Measurements from ENCODE around the gene KCND3. TPM values are rescaled to one million over a fixed set of nuclear protein-coding genes. Genes with fewer than 3 reads are reported as not detected.

Gene KCND3
- 10 to 100 TPM in 1 of 2 donors, 1 to 10 TPM in 1; 1.0 to 27.1 TPM for total RNA-seq
- polyA plus RNA-seq: 1 to 10 TPM; 4.5 to 7.6 TPM

DNA sequence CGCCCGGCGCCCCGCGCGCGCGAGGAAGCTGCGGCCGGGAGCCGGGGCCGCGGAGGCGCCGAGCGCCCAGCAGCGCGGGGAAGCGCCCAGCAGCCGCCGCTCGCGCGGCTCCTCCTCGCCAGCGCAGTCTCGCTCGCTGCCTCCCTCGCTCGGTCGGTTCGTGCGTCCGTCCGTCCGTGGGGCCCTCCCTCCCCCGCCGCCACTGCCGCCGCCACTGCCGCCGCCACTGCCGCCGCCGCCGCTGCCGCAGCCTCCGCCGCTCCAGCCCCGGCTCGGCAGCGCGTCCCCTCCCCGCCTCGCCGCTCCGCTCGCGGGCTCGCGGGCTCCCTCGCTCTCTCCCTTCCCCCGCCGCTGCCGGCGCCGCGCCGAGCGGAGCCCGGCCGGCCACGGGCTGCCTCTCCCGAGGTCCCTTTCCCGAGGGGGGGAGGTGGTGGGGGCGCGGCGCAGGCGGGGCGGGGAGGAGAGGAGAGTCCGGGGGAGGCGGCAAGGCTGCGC is at the start of gene KCND3:
TSS of gene KCND3 (minus strand) at position 138 of the 495 bp plus-strand sequence.
- under 1% methylated on average over 82 of the region's 83 CpGs for WGBS
- Histone ChIP-seq H3K4me3 (ENCODE audit: low read depth in 1 of 3, low read length in 3 of 3) (peak within 1 kb of the TSS; percentile 63 to 82 (median 77)), H3K36me3 (ENCODE audit: control insufficient read depth in 4 of 4, insufficient read depth in 3 of 4, low read depth in 1 of 4, low read length in 3 of 4) (no peaks in the 10 kb centered on the region), H3K27me3 (ENCODE audit: control insufficient read depth in 4 of 4, insufficient read depth in 4 of 4, low read length in 3 of 4) (no peaks in the 10 kb centered on the region), H3K27ac (ENCODE audit: low read depth in 1 of 2, low read length in 2 of 2) (peak within 1 kb of the TSS; percentile 76 to 88), H3K4me1 (ENCODE audit: control insufficient read depth in 4 of 4, insufficient read depth in 4 of 4, low read length in 3 of 4) (peaks cover 13 to 55% (median 34%) of the 10 kb centered on the region in 4 donors), H3K9ac (ENCODE audit: low read depth in 1 of 2, low read length in 2 of 2) (peak within 1 kb of the TSS; percentile 50 to 68), H3K9me3 (ENCODE audit: control insufficient read depth in 4 of 4, low read length in 3 of 4) (no peaks in the 10 kb centered on the region)
- no peak for DNase-seq (ENCODE audit: low spot score)
- TF ChIP-seq RXRA (IDR thresholded peaks at IDR 0.05): no peak
- TF ChIP-seq NR2F2 (IDR thresholded peaks at IDR 0.05): no peak
- TF ChIP-seq FOXA1 (IDR thresholded peaks at IDR 0.05): no peak
- TF ChIP-seq, protein P1, sequence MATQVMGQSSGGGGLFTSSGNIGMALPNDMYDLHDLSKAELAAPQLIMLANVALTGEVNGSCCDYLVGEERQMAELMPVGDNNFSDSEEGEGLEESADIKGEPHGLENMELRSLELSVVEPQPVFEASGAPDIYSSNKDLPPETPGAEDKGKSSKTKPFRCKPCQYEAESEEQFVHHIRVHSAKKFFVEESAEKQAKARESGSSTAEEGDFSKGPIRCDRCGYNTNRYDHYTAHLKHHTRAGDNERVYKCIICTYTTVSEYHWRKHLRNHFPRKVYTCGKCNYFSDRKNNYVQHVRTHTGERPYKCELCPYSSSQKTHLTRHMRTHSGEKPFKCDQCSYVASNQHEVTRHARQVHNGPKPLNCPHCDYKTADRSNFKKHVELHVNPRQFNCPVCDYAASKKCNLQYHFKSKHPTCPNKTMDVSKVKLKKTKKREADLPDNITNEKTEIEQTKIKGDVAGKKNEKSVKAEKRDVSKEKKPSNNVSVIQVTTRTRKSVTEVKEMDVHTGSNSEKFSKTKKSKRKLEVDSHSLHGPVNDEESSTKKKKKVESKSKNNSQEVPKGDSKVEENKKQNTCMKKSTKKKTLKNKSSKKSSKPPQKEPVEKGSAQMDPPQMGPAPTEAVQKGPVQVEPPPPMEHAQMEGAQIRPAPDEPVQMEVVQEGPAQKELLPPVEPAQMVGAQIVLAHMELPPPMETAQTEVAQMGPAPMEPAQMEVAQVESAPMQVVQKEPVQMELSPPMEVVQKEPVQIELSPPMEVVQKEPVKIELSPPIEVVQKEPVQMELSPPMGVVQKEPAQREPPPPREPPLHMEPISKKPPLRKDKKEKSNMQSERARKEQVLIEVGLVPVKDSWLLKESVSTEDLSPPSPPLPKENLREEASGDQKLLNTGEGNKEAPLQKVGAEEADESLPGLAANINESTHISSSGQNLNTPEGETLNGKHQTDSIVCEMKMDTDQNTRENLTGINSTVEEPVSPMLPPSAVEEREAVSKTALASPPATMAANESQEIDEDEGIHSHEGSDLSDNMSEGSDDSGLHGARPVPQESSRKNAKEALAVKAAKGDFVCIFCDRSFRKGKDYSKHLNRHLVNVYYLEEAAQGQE (IDR thresholded peaks at IDR 0.05): no peak
- TF ChIP-seq TAF1 (conservative IDR thresholded peaks at IDR 0.05): no peak
- no peak for TF ChIP-seq FOXA2 (IDR thresholded peaks at IDR 0.05)
- TF ChIP-seq, protein P2, sequence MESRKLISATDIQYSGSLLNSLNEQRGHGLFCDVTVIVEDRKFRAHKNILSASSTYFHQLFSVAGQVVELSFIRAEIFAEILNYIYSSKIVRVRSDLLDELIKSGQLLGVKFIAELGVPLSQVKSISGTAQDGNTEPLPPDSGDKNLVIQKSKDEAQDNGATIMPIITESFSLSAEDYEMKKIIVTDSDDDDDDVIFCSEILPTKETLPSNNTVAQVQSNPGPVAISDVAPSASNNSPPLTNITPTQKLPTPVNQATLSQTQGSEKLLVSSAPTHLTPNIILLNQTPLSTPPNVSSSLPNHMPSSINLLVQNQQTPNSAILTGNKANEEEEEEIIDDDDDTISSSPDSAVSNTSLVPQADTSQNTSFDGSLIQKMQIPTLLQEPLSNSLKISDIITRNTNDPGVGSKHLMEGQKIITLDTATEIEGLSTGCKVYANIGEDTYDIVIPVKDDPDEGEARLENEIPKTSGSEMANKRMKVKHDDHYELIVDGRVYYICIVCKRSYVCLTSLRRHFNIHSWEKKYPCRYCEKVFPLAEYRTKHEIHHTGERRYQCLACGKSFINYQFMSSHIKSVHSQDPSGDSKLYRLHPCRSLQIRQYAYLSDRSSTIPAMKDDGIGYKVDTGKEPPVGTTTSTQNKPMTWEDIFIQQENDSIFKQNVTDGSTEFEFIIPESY (IDR thresholded peaks at IDR 0.05): no peak
- no peak for TF ChIP-seq RAD21 (IDR thresholded peaks at IDR 0.05)
- no peak for TF ChIP-seq JUND (IDR thresholded peaks at IDR 0.05)

DNA sequence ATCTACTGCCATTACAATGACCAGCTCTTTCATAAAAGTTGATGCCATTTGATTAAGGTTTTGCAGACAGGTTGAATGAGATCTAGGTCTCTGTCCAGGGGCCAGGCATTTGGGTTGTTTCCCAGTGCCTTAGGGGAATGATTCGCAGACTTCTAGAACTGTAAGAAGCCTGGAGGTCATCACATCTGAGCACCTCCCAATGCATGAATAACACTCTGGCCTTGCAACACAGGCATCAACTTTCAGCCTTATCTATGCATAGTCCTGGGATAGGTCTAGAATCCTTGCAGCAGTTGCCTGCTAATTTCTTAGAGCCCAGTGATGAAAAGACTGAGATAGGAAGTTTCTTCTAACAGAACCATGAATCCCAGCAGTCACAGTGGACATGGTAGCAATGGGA is 44.8 kb upstream of the KCND3 start:
- Histone ChIP-seq H3K9ac (ENCODE audit: low read depth in 1 of 2, low read length in 2 of 2) (no peak overlapping the region), H3K27ac (ENCODE audit: low read depth in 1 of 2, low read length in 2 of 2) (no peak overlapping the region), H3K4me1 (ENCODE audit: control insufficient read depth in 4 of 4, insufficient read depth in 4 of 4, low read length in 3 of 4) (no peaks in the 10 kb centered on the region), H3K9me3 (ENCODE audit: control insufficient read depth in 4 of 4, low read length in 3 of 4) (no peaks in the 10 kb centered on the region), H3K4me3 (ENCODE audit: low read depth in 1 of 3, low read length in 3 of 3) (no peak overlapping the region), H3K27me3 (ENCODE audit: control insufficient read depth in 4 of 4, insufficient read depth in 4 of 4, low read length in 3 of 4) (no peaks in the 10 kb centered on the region), H3K36me3 (ENCODE audit: control insufficient read depth in 4 of 4, insufficient read depth in 3 of 4, low read depth in 1 of 4, low read length in 3 of 4) (no peaks in the 10 kb centered on the region)
- TF ChIP-seq YY1 (IDR thresholded peaks at IDR 0.05) (no peak), NR2F2 (IDR thresholded peaks at IDR 0.05) (no peak), RXRA (IDR thresholded peaks at IDR 0.05) (no peak)
- 89% methylated on average over 1 of the region's 1 CpG for whole genome bisulfite sequencing
- no peak for DNase-seq (ENCODE audit: low spot score)

DNA sequence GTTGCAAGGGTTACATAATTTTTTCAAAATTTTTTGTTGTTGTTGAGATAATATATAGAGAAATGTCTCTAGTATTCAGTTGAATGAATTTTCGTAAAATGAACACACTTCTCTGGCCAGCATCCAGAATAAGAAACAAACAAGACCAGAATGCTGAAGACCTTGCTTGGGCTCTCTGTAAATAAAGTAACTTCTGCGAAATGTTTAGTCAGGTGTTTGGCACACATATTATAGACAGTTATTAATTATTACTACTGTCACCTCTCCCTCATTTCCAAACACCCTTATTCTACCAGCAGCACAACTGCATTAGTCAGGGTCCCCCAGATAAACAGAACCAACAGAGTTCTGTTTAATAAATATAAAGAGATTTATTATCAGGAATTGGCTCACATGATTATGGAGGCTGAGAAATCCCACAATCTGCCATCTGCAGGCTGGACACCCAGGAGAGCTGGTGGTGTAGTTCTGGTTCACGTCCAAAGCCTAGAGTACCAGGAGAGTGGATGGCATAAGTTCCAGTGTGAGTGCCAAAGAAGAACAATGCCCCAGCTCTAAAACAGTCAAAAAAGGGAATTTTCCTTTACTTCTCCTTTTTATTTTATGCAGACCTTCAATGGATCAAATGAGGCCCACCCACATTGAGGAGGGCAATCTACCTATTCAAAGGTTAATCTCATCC is 44.1 kb upstream of the KCND3 start:
- no peak for DNase-seq (ENCODE audit: low spot score)
- H3K4me3 ChIP-seq (ENCODE audit: low read depth in 1 of 3, low read length in 3 of 3): no peak overlapping the region
- TF ChIP-seq JUND (IDR thresholded peaks at IDR 0.05) (no peak), TAF1 (conservative IDR thresholded peaks at IDR 0.05) (no peak), HNF4G (IDR thresholded peaks at IDR 0.05) (no peak), SP1 (IDR thresholded peaks at IDR 0.05) (no peak), RAD21 (IDR thresholded peaks at IDR 0.05) (no peak), FOXA1 (IDR thresholded peaks at IDR 0.05) (no peak)
- TF ChIP-seq, protein P2 (IDR thresholded peaks at IDR 0.05): no peak
- TF ChIP-seq, protein P3, sequence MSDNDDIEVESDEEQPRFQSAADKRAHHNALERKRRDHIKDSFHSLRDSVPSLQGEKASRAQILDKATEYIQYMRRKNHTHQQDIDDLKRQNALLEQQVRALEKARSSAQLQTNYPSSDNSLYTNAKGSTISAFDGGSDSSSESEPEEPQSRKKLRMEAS (IDR thresholded peaks at IDR 0.05): no peak
- TF ChIP-seq, protein P4, sequence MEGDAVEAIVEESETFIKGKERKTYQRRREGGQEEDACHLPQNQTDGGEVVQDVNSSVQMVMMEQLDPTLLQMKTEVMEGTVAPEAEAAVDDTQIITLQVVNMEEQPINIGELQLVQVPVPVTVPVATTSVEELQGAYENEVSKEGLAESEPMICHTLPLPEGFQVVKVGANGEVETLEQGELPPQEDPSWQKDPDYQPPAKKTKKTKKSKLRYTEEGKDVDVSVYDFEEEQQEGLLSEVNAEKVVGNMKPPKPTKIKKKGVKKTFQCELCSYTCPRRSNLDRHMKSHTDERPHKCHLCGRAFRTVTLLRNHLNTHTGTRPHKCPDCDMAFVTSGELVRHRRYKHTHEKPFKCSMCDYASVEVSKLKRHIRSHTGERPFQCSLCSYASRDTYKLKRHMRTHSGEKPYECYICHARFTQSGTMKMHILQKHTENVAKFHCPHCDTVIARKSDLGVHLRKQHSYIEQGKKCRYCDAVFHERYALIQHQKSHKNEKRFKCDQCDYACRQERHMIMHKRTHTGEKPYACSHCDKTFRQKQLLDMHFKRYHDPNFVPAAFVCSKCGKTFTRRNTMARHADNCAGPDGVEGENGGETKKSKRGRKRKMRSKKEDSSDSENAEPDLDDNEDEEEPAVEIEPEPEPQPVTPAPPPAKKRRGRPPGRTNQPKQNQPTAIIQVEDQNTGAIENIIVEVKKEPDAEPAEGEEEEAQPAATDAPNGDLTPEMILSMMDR (IDR thresholded peaks at IDR 0.05; ENCODE audit: low read depth, low read length, missing input control): no peak
- no peak overlapping the region for H3K27ac ChIP-seq (ENCODE audit: low read depth in 1 of 2, low read length in 2 of 2)
- H3K36me3 ChIP-seq (ENCODE audit: control insufficient read depth in 4 of 4, insufficient read depth in 3 of 4, low read depth in 1 of 4, low read length in 3 of 4): no peaks in the 10 kb centered on the region
- H3K9me3 ChIP-seq (ENCODE audit: control insufficient read depth in 4 of 4, low read length in 3 of 4): no peaks in the 10 kb centered on the region
- no peaks in the 10 kb centered on the region for H3K27me3 ChIP-seq (ENCODE audit: control insufficient read depth in 4 of 4, insufficient read depth in 4 of 4, low read length in 3 of 4)
- 57% methylated on average over 3 of the region's 3 CpGs for WGBS
- no peak overlapping the region for H3K9ac ChIP-seq (ENCODE audit: low read depth in 1 of 2, low read length in 2 of 2)
- H3K4me1 ChIP-seq (ENCODE audit: control insufficient read depth in 4 of 4, insufficient read depth in 4 of 4, low read length in 3 of 4): no peaks in the 10 kb centered on the region
